Heart left ventricle (tissue), 13 donors: Measurements from ENCODE around the gene DNAH3.

ENCODE experiments used
- CTCF ChIP-seq, 12 donors: fragments of 200-600 bp; sonication (generic) in 4 of 12; IDR thresholded peaks; one replicate each; pipeline versions ENCODE4 v1.5.0 to v1.8.0; 2018 to 2022; ENCODE audit warnings: antibody characterized with exemption in 12 of 12, mild to moderate bottlenecking in 5 of 12
- POLR2A ChIP-seq, 2 donors: fragments of 450-650 bp; IDR thresholded peaks; one replicate each; pipeline ENCODE4 v1.6.1; 2017; ENCODE audit warnings: antibody characterized with exemption in 2 of 2, mild to moderate bottlenecking in 2 of 2, moderate library complexity in 2 of 2
- donor health status: ischemic (EF 13 %, LVEDD 7.1; RV severe dilation, severe dysfunction).
- donor health status: DM: no; HTN: yes; CAD: no.
- donor health status: DM: no; HTN: no; CAD: no.
- donor health status: ischemic (EF 25% LVEDD 6.9; RV normal size, moderate dysfunction).
- donor health status: ischemic (EF 25% LVEDD 5.7; RV mildly dilated, moderate dysfunction).
- donor health status: ischemic (EF 35%, LVEDD 5.7; RV mildly dilated, moderate dysfunction).
- donor health status: nonischemic (EF 11% LVEDD 7.7; RV severe dilation, severe dysfunction).
- donor health status: DM: yes; HTN: yes; CAD: no.
- donor health status: PGD.
- donor health status: ischemic (EF 29% LVEDD 5.4; RV normal size, mild dysfunction).
- donor health status: nonischemic (EF 23%, LVEDD 6.1; RV moderate dilation, normal function).

- no peak for TF ChIP-seq CTCF (IDR thresholded peaks at IDR 0.05)
- no peak for TF ChIP-seq POLR2A (IDR thresholded peaks at IDR 0.05)
These were observed 16.6 kb downstream of the DNAH3 start for GRCh38 chr16:21134053-21134452.
